MM.1S (cell line): ENCODE data around the gene FAM20C.

Source experiments
- DNase-seq: peaks from one replicate; pipeline ENCODE4 v3.0.0-alpha.2; 2015
- H2AFZ ChIP-seq: fragments of 300-600 bp; sonication (generic); 2 replicates; pipeline ENCODE4 v1.6.0; 2016; ENCODE audit warnings: antibody characterized with exemption, low read length
- H3F3A ChIP-seq: fragments of 300-600 bp; sonication (generic); 2 replicates; pipeline ENCODE4 v1.6.1; 2016; ENCODE audit warnings: mild to moderate bottlenecking, antibody characterized with exemption, low read length, moderate library complexity, mixed read lengths; ENCODE audit not compliant: insufficient read depth
- H3K27ac ChIP-seq: fragments of 300-600 bp; sonication (generic); 2 replicates; pipeline ENCODE4 v1.5.1; 2016; ENCODE audit warnings: mild to moderate bottlenecking, low read length
- H3K27me3 ChIP-seq: fragments of 300-600 bp; sonication (generic); replicated peaks from 2 replicates; pipeline ENCODE4 v1.6.0; 2016; ENCODE audit warnings: low read length; ENCODE audit not compliant: insufficient read depth
- H3K36me3 ChIP-seq: fragments of 300-600 bp; sonication (generic); replicated peaks from 2 replicates; pipeline ENCODE4 v1.6.1; 2016; ENCODE audit warnings: mild to moderate bottlenecking, low read length, mixed read lengths; ENCODE audit not compliant: insufficient read depth
- H3K4me1 ChIP-seq: fragments of 300-600 bp; sonication (generic); 2 replicates; pipeline ENCODE4 v1.6.1; 2016; ENCODE audit warnings: low read length, mixed read lengths
- H3K4me2 ChIP-seq: fragments of 300-600 bp; sonication (generic); 2 replicates; pipeline ENCODE4 v1.6.0; 2016; ENCODE audit warnings: low read depth, low read length
- H3K4me3 ChIP-seq: fragments of 300-600 bp; sonication (generic); 2 replicates; pipeline ENCODE4 v1.5.1; 2016; ENCODE audit warnings: low read length, mixed read lengths
- H3K79me2 ChIP-seq: fragments of 300-600 bp; sonication (generic); 2 replicates; pipeline ENCODE4 v1.6.1; 2016; ENCODE audit warnings: mixed run types, low read length, mixed read lengths
- H3K9ac ChIP-seq: fragments of 300-600 bp; sonication (generic); 2 replicates; pipeline ENCODE4 v1.6.1; 2016; ENCODE audit warnings: low read length, mixed read lengths
- H3K9me2 ChIP-seq: fragments of 300-600 bp; sonication (generic); replicated peaks from 2 replicates; pipeline ENCODE4 v1.6.1; 2016; ENCODE audit warnings: mild to moderate bottlenecking, low read length, mixed read lengths; ENCODE audit not compliant: insufficient read depth
- H3K9me3 ChIP-seq: fragments of 300-600 bp; sonication (generic); replicated peaks from 2 replicates; pipeline ENCODE4 v1.6.1; 2016; ENCODE audit warnings: mild to moderate bottlenecking, low read length, mixed read lengths; ENCODE audit not compliant: insufficient read depth
- H4K20me1 ChIP-seq: fragments of 300-600 bp; sonication (generic); 2 replicates; pipeline ENCODE4 v1.6.1; 2016; ENCODE audit warnings: mild to moderate bottlenecking, low read length, moderate library complexity, mixed read lengths; ENCODE audit not compliant: insufficient read depth
- EZH2 ChIP-seq: fragments of 300-600 bp; sonication (generic); optimal IDR thresholded peaks from 2 replicates; pipeline ENCODE3; 2017; ENCODE audit warnings: low read depth, mild to moderate bottlenecking, antibody characterized with exemption, low read length, mixed read lengths
- EZH2phosphoT487 ChIP-seq: fragments of 300-600 bp; sonication (generic); IDR thresholded peaks from 2 replicates; pipeline ENCODE4 v1.6.1; 2018; ENCODE audit warnings: antibody characterized with exemption, low read length
- TF ChIP-seq, protein P1 (sequence below): fragments of 300-600 bp; sonication (generic); IDR thresholded peaks from 2 replicates; pipeline ENCODE4 v1.5.1; 2016; ENCODE audit warnings: antibody characterized with exemption, low read length, mixed read lengths

The FAM20C gene

DNA sequence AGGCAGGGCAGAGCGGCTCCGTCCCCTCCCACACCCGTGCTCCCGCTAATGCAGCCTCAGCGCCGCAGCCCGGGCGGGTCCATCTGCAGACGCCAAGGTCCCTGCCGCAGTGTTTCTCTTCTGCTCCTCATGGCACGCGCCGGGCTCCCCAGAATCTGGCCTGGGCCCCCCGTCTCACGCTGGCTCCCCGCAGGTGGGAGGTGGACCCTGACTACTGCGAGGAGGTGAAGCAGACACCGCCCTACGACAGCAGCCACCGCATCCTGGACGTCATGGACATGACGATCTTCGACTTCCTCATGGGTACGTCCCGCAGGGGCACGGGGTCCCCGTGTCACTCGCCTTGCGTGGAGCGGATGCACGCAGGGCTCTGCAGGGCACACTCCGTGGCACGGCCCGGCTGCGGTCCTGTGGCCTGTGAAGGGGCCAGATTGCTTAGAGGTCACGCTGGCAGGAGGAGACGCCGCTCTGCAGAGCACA is 64.1 kb downstream of the FAM20C start:
- H3K9ac ChIP-seq = no peak overlapping the region
- no peak overlapping the region for H3K4me2 ChIP-seq
- no peaks in the 10 kb centered on the region for H3K36me3 ChIP-seq
- H3K79me2 ChIP-seq = no peaks in the 10 kb centered on the region
- no peak overlapping the region for H2AFZ ChIP-seq
- H3K27ac ChIP-seq = no peak overlapping the region
- no peaks in the 10 kb centered on the region for H4K20me1 ChIP-seq
- no peak for DNase-seq
- H3K9me3 ChIP-seq = no peaks in the 10 kb centered on the region
- TF ChIP-seq EZH2phosphoT487 (no peak), EZH2 (no peak)
- TF ChIP-seq, protein P1, sequence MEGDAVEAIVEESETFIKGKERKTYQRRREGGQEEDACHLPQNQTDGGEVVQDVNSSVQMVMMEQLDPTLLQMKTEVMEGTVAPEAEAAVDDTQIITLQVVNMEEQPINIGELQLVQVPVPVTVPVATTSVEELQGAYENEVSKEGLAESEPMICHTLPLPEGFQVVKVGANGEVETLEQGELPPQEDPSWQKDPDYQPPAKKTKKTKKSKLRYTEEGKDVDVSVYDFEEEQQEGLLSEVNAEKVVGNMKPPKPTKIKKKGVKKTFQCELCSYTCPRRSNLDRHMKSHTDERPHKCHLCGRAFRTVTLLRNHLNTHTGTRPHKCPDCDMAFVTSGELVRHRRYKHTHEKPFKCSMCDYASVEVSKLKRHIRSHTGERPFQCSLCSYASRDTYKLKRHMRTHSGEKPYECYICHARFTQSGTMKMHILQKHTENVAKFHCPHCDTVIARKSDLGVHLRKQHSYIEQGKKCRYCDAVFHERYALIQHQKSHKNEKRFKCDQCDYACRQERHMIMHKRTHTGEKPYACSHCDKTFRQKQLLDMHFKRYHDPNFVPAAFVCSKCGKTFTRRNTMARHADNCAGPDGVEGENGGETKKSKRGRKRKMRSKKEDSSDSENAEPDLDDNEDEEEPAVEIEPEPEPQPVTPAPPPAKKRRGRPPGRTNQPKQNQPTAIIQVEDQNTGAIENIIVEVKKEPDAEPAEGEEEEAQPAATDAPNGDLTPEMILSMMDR = no peak
- H3K27me3 ChIP-seq = no peaks in the 10 kb centered on the region
- no peaks in the 10 kb centered on the region for H3K9me2 ChIP-seq
- no peak overlapping the region for H3K4me3 ChIP-seq
- no peaks in the 10 kb centered on the region for H3F3A ChIP-seq
- H3K4me1 ChIP-seq = no peaks in the 10 kb centered on the region

DNA sequence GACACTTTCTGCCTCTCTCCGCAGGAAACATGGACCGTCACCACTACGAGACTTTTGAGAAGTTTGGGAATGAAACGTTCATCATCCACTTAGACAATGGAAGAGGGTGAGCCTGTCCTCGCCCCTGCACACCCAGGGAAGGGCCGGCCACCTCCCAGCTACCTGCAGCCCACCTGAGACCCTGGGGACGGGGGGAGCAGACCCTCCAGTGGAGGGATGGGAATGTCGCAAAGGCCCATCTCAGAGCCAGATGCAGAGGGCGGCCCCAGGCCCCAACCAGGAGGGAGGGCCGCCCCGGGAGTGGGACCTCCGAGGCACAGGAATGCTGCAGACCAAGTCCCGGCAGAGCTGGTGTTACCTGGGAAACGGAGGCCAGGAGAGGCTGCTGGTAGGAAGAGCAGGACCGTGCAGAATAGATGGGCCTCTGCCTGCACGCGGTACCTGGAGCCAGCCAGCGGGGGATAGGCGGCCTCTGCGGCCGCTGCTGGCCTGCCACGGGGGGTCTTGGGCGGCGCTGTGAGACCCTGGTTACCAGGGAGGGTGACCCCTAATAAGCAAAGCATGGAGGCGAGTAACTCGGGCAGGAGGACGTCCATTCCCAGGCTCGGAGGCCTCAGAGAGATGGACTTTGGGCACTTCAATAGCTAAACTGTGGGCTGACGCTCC is 64.7 kb downstream of the FAM20C start:
- no peaks in the 10 kb centered on the region for H3K27me3 ChIP-seq
- no peak overlapping the region for H3K4me2 ChIP-seq
- no peak overlapping the region for H2AFZ ChIP-seq
- no peak overlapping the region for H3K27ac ChIP-seq
- no peaks in the 10 kb centered on the region for H3K79me2 ChIP-seq
- H3F3A ChIP-seq = no peaks in the 10 kb centered on the region
- H3K9me3 ChIP-seq = no peaks in the 10 kb centered on the region
- no peak overlapping the region for H3K9ac ChIP-seq
- no peaks in the 10 kb centered on the region for H3K9me2 ChIP-seq
- no peak for DNase-seq
- H4K20me1 ChIP-seq = no peaks in the 10 kb centered on the region
- H3K4me3 ChIP-seq = no peak overlapping the region
- H3K4me1 ChIP-seq = no peaks in the 10 kb centered on the region
- H3K36me3 ChIP-seq = no peaks in the 10 kb centered on the region
- no peak for TF ChIP-seq EZH2phosphoT487
- no peak for TF ChIP-seq EZH2
- TF ChIP-seq, protein P1 = no peak

DNA sequence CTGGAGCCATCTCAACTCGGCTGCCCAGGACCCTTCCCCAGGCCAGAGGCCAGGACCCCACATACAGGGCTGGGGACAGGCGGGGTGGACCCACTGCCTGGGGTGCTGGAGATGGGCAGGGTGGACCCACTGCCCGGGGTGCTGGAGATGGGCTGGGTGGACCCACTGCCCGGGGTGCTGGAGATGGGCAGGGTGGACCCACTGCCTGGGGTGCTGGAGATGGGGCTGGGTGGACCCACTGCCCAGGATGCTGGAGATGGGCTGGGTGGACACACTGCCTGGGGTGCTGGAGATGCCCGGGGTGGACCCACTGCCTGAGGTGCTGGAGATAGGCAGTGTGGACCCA is 65.2 kb downstream of the FAM20C start:
- no peaks in the 10 kb centered on the region for H4K20me1 ChIP-seq
- no peaks in the 10 kb centered on the region for H3K9me2 ChIP-seq
- no peaks in the 10 kb centered on the region for H3K79me2 ChIP-seq
- no peak overlapping the region for H3K27ac ChIP-seq
- no peak overlapping the region for H3K4me3 ChIP-seq
- no peaks in the 10 kb centered on the region for H3F3A ChIP-seq
- no peak for DNase-seq
- no peak overlapping the region for H3K4me2 ChIP-seq
- no peak overlapping the region for H2AFZ ChIP-seq
- H3K27me3 ChIP-seq = no peaks in the 10 kb centered on the region
- H3K9me3 ChIP-seq = no peaks in the 10 kb centered on the region
- no peaks in the 10 kb centered on the region for H3K4me1 ChIP-seq
- no peak overlapping the region for H3K9ac ChIP-seq
- H3K36me3 ChIP-seq = no peaks in the 10 kb centered on the region
- TF ChIP-seq EZH2 = no peak
- TF ChIP-seq, protein P1 = no peak
- TF ChIP-seq EZH2phosphoT487 = no peak
